Esophagus squamous epithelium (tissue), 5 donors: Measurements from ENCODE around the gene SNX21. TPM values are rescaled to one million over a fixed set of nuclear protein-coding genes. Genes with fewer than 3 reads are reported as not detected.

Experiments used
- DNase-seq: peaks from one replicate; lab custom pipeline; 2025; lab: John Stamatoyannopoulos, UW
- H3K27ac ChIP-seq, 4 donors: fragments of 200-600 bp; sonication (generic); one replicate each; pipeline ENCODE4 v1.5.1; 2016 to 2019; ENCODE audit warnings: mild to moderate bottlenecking in 1 of 4
- H3K27me3 ChIP-seq, 4 donors: fragments of 200-600 bp; sonication (generic); 1 replicate in 3 of 4; 2 replicates in 1 of 4; pipeline versions ENCODE4 v1.5.1 to v1.6.0; 2017 to 2021; ENCODE audit warnings: antibody characterized with exemption in 1 of 4
- H3K36me3 ChIP-seq, 3 donors: fragments of 200-600 bp; sonication (generic); one replicate each; pipeline ENCODE4 v1.5.1; 2016 to 2019
- H3K4me1 ChIP-seq, 3 donors: fragments of 200-600 bp; sonication (generic); one replicate each; pipeline ENCODE4 v1.5.1; 2017 to 2019
- H3K4me3 ChIP-seq, 4 donors: fragments of 200-600 bp; sonication (generic); 1 replicate in 3 of 4; 2 replicates in 1 of 4; pipeline ENCODE4 v1.5.1; 2016 to 2019; ENCODE audit warnings: mild to moderate bottlenecking in 2 of 4, moderate library complexity in 1 of 4
- H3K9me3 ChIP-seq, 3 donors: fragments of 200-600 bp; sonication (generic); one replicate each; pipeline ENCODE4 v1.5.1; 2016 to 2019
- CTCF ChIP-seq, 6 experiments: fragments of 450-650 bp in 4 of 6; fragments of 200-600 bp in 2 of 6; sonication (generic) in 2 of 6; IDR thresholded peaks; one replicate each; pipeline ENCODE4 v1.5.1; 2016 to 2019; ENCODE audit warnings: antibody characterized with exemption in 6 of 6, mild to moderate bottlenecking in 4 of 6, moderate library complexity in 4 of 6
- POLR2A ChIP-seq, 4 donors: fragments of 450-650 bp; IDR thresholded peaks; one replicate each; pipeline ENCODE4 v1.6.1; 2017; ENCODE audit warnings: antibody characterized with exemption in 4 of 4, mild to moderate bottlenecking in 4 of 4, moderate library complexity in 3 of 4
- WGBS, 2 donors: methylation state at CpG; one replicate each; pipeline ENCODE4 v1.1.5; 2018; 5-methylcytosine and 5-hydroxymethylcytosine counted together
- intact Hi-C: fragments of 100-400 bp; cut with DNase I; formaldehyde crosslinking; loops from one replicate; pipeline ENCODE4 v1.15.0; 2022
- total RNA-seq, 4 donors: library from RNA; depleted of rRNA; stranded (reverse); fragments of >200 nt; gene quantifications; one replicate each; pipeline ENCODE4 v1.1.0, GENCODE V29; 2016
- donor health status: DM: yes; HTN: yes; CAD: no.

The SNX21 gene
- total RNA-seq, 4 donors from 2014 or later: 21.2 to 43.2 (median 37.4) TPM

- Histone ChIP-seq H3K36me3 (no peaks in the 10 kb centered on the region), H3K27ac (no peak overlapping the region), H3K27me3 (no peaks in the 10 kb centered on the region), H3K4me1 (no peaks in the 10 kb centered on the region), H3K9me3 (no peaks in the 10 kb centered on the region), H3K4me3 (no peak overlapping the region)
- no peak for DNase-seq
- intact Hi-C loops: no loop called here
- 93 to 95% methylated on average over 5 of the region's 5 CpGs for WGBS, 2 donors
- TF ChIP-seq POLR2A (IDR thresholded peaks at IDR 0.05) (no peak), CTCF (IDR thresholded peaks at IDR 0.05) (no peak)
Observed at GRCh38 chr20:45866454-45866853, 32.9 kb downstream of the SNX21 start.

- Histone ChIP-seq H3K27me3 (no peaks in the 10 kb centered on the region), H3K4me1 (no peaks in the 10 kb centered on the region), H3K27ac (no peak overlapping the region), H3K36me3 (no peaks in the 10 kb centered on the region), H3K4me3 (no peak overlapping the region), H3K9me3 (no peaks in the 10 kb centered on the region)
- intact Hi-C loops: no loop called here
- TF ChIP-seq POLR2A (IDR thresholded peaks at IDR 0.05): no peak
- TF ChIP-seq CTCF (IDR thresholded peaks at IDR 0.05): no peak
- 69 to 96% methylated on average over 6 of the region's 6 CpGs for WGBS, 2 donors
- no peak for DNase-seq
Observed at GRCh38 chr20:45867136-45867818, 33.7 kb downstream of the SNX21 start.

GRCh38 chr20:45867819-45868176, 34.2 kb downstream of the SNX21 start:
- Histone ChIP-seq H3K36me3 (no peaks in the 10 kb centered on the region), H3K9me3 (no peaks in the 10 kb centered on the region), H3K27me3 (no peaks in the 10 kb centered on the region), H3K27ac (no peak overlapping the region), H3K4me1 (no peaks in the 10 kb centered on the region), H3K4me3 (no peak overlapping the region)
- intact Hi-C loops: no loop called here
- TF ChIP-seq CTCF (IDR thresholded peaks at IDR 0.05) (no peak), POLR2A (IDR thresholded peaks at IDR 0.05) (no peak)
- DNase-seq: no peak

GRCh38 chr20:45872626-45873025, 39.0 kb downstream of the SNX21 start:
- Histone ChIP-seq H3K36me3 (peaks cover 0 to 12% (median 5%) of the 10 kb centered on the region in 3 donors), H3K27ac (peak overlapping the region in 2 of 4 donors; percentile 20 to 57), H3K9me3 (no peaks in the 10 kb centered on the region), H3K4me3 (no peak overlapping the region), H3K27me3 (no peaks in the 10 kb centered on the region), H3K4me1 (no peaks in the 10 kb centered on the region)
- WGBS, 2 donors: 83 to 89% methylated on average over 4 of the region's 4 CpGs
- intact Hi-C loops: no loop called here
- TF ChIP-seq CTCF (IDR thresholded peaks at IDR 0.05) (no peak), POLR2A (IDR thresholded peaks at IDR 0.05) (no peak)
- DNase-seq: no peak

- intact Hi-C loops: no loop called here
- no peak for TF ChIP-seq POLR2A (IDR thresholded peaks at IDR 0.05)
- no peak for TF ChIP-seq CTCF (IDR thresholded peaks at IDR 0.05)
- Histone ChIP-seq H3K4me1 (no peaks in the 10 kb centered on the region), H3K27ac (peak overlapping the region in 1 of 4 donors; percentile 57), H3K9me3 (no peaks in the 10 kb centered on the region), H3K4me3 (no peak overlapping the region), H3K36me3 (peaks cover 0 to 22% (median 5%) of the 10 kb centered on the region in 3 donors), H3K27me3 (no peaks in the 10 kb centered on the region)
- no peak for DNase-seq
- WGBS, 2 donors: 73 to 83% methylated on average over 1 of the region's 1 CpG
Observed at GRCh38 chr20:45873409-45874103, 40.0 kb downstream of the SNX21 start.
